Testis (tissue), 2 donors: Measurements from ENCODE around the gene PDK3.

Experiments used
- POLR2A ChIP-seq: fragments of 450-650 bp; IDR thresholded peaks from one replicate; pipeline ENCODE4 v1.6.1; 2017; ENCODE audit warnings: antibody characterized with exemption, mild to moderate bottlenecking, moderate library complexity
- TF ChIP-seq, protein P1 (sequence below), 3 experiments: fragments of 450-650 bp in 2 of 3; fragments of 200-600 bp in 1 of 3; sonication (generic) in 1 of 3; IDR thresholded peaks; one replicate each; pipeline ENCODE4 v1.5.1; 2016 to 2019; ENCODE audit warnings: antibody characterized with exemption in 3 of 3, mild to moderate bottlenecking in 2 of 3, moderate library complexity in 1 of 3

DNA sequence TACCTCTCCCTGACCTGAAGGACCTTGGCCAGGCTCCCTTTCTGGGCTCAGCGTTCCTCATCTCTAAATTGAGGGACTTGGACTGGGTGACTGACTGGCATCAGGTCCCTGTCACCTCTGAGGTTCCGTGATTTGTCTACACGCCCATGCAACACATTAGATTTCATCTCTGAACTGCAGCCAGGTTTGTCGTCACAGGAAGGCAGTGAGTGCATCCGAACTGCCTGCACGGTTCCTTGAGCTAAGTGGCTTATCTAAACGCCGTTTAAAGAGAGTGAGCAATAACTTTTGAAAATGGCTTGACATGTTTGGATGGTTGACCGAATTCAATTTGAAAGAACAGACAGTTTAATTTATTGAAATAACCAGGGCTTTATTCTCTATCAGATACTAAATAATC lies 112.0 kb downstream of the PDK3 start:
- TF ChIP-seq, protein P1, sequence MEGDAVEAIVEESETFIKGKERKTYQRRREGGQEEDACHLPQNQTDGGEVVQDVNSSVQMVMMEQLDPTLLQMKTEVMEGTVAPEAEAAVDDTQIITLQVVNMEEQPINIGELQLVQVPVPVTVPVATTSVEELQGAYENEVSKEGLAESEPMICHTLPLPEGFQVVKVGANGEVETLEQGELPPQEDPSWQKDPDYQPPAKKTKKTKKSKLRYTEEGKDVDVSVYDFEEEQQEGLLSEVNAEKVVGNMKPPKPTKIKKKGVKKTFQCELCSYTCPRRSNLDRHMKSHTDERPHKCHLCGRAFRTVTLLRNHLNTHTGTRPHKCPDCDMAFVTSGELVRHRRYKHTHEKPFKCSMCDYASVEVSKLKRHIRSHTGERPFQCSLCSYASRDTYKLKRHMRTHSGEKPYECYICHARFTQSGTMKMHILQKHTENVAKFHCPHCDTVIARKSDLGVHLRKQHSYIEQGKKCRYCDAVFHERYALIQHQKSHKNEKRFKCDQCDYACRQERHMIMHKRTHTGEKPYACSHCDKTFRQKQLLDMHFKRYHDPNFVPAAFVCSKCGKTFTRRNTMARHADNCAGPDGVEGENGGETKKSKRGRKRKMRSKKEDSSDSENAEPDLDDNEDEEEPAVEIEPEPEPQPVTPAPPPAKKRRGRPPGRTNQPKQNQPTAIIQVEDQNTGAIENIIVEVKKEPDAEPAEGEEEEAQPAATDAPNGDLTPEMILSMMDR (IDR thresholded peaks at IDR 0.05) = no peak
- no peak for TF ChIP-seq POLR2A
